HuH-7 (cell line): ENCODE measurements around the gene NMB.
"Not testable (repeated sequence)": the region's sequence is repeated elsewhere in the genome, so short reads cannot be mapped to it uniquely, and the experiment has no call there.

Experiments
- DNase-seq: peaks from one replicate; pipeline ENCODE4 v3.0.0; 2011; ENCODE audit warnings: low spot score

NMB gene

GRCh38 chr15:84658080-84658787 is at the start of gene NMB:
Gene NMB (minus strand): TSS chr15:84658199. CDS start chr15:84658152, 47 bp downstream.
- peak; percentile 98 for DNase-seq

GRCh38 chr15:84703808-84704207 is 45.8 kb upstream of the NMB start:
- DNase-seq = no peak

- no peak for DNase-seq
These were observed 45.0 kb upstream of the NMB start for GRCh38 chr15:84702961-84703482.

- DNase-seq = no peak
These were observed 41.7 kb upstream of the NMB start for GRCh38 chr15:84699538-84700191.

- no peak for DNase-seq
These were observed 39.4 kb upstream of the NMB start for GRCh38 chr15:84697236-84697990.

- DNase-seq = no peak
These were observed 38.8 kb upstream of the NMB start for GRCh38 chr15:84696757-84697156.

- DNase-seq = no peak
These were observed 32.3 kb upstream of the NMB start for GRCh38 chr15:84690342-84690741.

GRCh38 chr15:84689858-84690257 is 31.9 kb upstream of the NMB start:
- no peak for DNase-seq

GRCh38 chr15:84686446-84686845 is 28.4 kb upstream of the NMB start:
- DNase-seq = not testable (repeated sequence)

GRCh38 chr15:84685304-84685703 is 27.3 kb upstream of the NMB start:
- DNase-seq = no peak

GRCh38 chr15:84684092-84684491 is 26.1 kb upstream of the NMB start:
- DNase-seq = no peak

GRCh38 chr15:84681831-84682230 is 23.8 kb upstream of the NMB start:
- no peak for DNase-seq

GRCh38 chr15:84671211-84671610 is 13.2 kb upstream of the NMB start:
- no peak for DNase-seq

- DNase-seq = no peak
These were observed 11.7 kb upstream of the NMB start for GRCh38 chr15:84669726-84670125.

- no peak for DNase-seq
These were observed 10.4 kb upstream of the NMB start for GRCh38 chr15:84668221-84668982.

- DNase-seq = no peak
These were observed 8.4 kb upstream of the NMB start for GRCh38 chr15:84666373-84666772.

- DNase-seq = no peak
These were observed 3.0 kb upstream of the NMB start for GRCh38 chr15:84661001-84661400.

GRCh38 chr15:84659904-84660781 is 2.1 kb upstream of the NMB start:
- no peak for DNase-seq

- no peak for DNase-seq
These were observed 901 bp upstream of the NMB start for GRCh38 chr15:84658788-84659411.

- DNase-seq = no peak
These were observed 285 bp downstream of the NMB start for GRCh38 chr15:84657748-84658079.

GRCh38 chr15:84656972-84657371 is 1.0 kb downstream of the NMB start:
- no peak for DNase-seq
